Retinal pigment epithelial cell (primary cell): ENCODE data around the gene COLEC11.

Source experiments
- DNase-seq: peaks from one replicate; pipeline ENCODE4 v3.0.0-alpha.2; 2010; ENCODE audit warnings: low read depth
- H3K4me3 ChIP-seq: 2 replicates; pipeline ENCODE4 v1.5.1; 2011; ENCODE audit warnings: mild to moderate bottlenecking, low read length, control low read depth, moderate library complexity
- TF ChIP-seq, protein P1 (sequence below): conservative IDR thresholded peaks from 2 replicates; pipeline ENCODE4 v1.5.1; 2011; ENCODE audit warnings: low read depth, low read length, control low read depth, inconsistent platforms

COLEC11 gene

DNA sequence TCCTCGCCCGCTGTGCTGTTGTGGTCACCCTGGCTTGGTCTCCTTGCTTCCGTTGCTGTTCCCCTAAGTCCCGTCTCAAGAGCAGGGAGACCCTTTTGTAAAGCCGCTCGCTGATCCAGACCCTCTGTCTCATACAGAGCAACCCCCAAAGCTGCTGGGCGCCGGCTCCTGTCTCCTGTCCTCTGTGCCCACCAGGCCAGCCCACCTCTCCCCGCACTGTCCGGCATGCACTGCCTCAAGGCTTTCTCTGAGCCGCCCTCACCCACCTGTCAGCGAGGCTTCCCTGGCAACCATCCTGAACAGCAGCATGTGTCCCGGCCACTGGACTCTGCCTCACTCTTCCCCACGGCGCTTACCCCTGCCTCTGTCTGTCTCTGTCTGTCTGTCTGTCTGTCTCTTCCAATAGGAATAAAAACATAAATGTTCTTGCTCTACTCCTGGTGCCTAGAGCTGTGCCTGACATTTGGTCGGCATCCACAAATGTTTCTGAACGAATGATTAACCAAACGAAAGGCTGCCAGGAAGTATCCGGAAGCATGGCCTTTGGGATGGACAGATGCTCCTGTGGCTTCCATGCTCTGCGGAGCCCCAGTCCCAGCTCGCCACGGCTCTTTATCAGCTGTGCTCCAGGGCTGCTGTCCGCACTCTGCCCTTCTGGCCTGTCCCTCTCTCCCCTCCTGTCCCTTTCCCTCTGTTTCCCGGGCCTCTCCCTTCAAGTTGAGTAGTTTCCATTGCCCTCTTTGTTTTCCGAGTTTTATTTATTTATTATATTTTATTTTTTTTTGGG, 7.8 kb downstream of the COLEC11 start:
- H3K4me3 ChIP-seq: no peak overlapping the region
- TF ChIP-seq, protein P1, sequence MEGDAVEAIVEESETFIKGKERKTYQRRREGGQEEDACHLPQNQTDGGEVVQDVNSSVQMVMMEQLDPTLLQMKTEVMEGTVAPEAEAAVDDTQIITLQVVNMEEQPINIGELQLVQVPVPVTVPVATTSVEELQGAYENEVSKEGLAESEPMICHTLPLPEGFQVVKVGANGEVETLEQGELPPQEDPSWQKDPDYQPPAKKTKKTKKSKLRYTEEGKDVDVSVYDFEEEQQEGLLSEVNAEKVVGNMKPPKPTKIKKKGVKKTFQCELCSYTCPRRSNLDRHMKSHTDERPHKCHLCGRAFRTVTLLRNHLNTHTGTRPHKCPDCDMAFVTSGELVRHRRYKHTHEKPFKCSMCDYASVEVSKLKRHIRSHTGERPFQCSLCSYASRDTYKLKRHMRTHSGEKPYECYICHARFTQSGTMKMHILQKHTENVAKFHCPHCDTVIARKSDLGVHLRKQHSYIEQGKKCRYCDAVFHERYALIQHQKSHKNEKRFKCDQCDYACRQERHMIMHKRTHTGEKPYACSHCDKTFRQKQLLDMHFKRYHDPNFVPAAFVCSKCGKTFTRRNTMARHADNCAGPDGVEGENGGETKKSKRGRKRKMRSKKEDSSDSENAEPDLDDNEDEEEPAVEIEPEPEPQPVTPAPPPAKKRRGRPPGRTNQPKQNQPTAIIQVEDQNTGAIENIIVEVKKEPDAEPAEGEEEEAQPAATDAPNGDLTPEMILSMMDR: no peak
- no peak for DNase-seq

DNA sequence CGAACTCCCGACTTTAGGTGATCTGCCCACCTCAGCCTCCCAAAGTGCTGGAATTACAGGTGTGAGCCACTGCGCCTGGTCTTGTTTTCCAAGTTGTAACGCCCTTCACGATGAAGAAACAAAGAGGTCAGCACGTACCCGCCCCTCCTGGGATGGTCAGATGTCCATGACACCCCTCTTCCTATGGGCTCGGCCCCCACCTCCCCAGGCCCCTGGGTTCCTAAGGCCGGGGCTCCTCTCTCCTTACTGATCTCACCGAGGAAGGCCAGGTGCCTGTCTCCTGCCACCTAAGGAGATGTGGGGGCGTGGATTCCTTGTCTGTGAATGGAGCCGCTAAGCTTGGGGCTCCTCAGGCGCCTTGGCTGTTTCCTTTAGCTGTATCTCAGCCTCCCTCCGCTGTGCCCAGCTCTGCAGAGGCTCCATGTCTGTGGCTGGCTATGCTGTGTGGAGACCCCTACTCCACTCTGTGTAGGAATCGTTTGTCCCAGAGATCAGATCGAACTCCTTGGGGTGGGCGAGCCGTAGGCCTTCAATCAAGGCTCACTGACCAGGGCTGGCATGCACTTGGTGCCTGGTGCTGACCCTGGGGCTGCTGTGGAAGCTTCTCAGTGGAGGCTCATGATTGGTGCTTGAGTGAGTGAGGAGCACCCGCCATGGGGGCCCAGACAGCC, 8.8 kb downstream of the COLEC11 start:
- TF ChIP-seq, protein P1: no peak
- no peak overlapping the region for H3K4me3 ChIP-seq
- no peak for DNase-seq

DNA sequence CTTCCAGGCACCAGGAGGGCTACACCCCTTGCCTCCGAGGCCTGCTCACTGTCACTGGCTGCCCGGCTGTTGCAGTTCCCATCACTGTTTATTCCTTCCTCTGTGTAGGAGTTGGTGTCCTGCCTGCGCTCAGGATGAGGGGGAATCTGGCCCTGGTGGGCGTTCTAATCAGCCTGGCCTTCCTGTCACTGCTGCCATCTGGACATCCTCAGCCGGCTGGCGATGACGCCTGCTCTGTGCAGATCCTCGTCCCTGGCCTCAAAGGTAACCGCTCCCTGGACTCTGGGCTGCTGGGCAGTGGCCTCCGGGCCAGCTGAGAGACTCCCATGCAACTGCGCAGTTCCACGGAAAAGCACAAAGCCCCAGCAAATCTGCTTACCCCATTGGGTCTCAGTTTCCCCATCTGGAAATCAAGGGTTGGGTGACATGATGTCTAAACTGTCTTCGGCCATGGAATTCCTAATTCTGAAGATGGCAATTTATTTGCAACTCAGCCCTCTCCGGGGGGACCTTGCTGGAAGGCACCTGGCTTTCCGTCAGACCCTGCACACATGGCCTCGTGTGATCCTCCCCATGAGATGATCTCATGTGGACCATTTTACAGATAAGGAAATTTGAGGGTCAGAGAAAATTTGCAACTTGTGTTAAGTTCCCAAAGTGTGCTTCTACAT, 9.4 kb downstream of the COLEC11 start:
- no peak overlapping the region for H3K4me3 ChIP-seq
- TF ChIP-seq, protein P1: no peak
- DNase-seq: no peak

DNA sequence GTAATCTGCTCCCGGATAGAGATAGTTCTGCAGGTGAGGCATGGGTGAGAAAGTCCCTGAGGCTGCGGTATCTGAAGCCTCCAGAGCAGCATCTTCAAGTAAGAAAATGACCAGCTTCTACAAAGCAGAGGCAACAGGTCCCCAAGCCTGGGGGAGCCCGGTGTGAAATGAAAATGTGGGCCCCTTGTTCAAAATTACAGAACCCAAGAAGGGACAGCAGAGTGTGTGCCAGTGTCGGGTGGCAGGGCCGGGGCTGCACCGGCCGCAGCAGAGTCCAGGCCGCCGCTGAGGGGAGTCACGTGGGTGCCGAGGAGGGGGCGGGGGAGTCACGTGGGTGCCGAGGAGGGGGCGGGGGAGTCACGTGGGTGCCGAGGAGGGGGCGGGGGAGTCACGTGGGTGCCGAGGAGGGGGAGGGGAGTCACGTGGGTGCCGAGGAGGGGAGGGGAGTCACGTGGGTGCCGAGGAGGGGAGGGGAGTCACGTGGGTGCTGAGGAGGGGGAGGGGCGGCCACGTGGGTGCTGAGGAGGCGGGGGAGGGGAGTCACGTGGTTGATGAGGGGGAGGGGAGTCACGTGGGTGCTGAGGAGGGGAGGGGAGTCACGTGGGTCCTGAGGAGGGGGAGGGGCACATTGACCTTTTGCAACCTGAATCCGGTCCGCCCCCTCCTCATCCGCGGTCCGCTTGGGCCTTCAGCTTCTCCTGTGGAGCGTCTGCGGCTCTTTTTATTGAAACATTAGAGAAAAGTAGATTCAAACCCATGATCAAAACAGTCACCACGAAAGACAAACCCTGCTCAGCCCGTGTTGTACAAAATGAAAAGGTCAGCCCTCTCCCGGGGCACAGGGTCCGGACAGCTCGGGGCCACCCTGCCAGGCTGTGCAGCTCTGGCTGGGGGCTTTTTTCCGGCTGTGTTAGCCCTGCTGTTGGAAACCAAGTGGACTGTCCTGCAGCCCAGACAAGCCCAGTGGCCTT, 10.4 kb downstream of the COLEC11 start:
- TF ChIP-seq, protein P1: no peak
- no peak for DNase-seq

DNA sequence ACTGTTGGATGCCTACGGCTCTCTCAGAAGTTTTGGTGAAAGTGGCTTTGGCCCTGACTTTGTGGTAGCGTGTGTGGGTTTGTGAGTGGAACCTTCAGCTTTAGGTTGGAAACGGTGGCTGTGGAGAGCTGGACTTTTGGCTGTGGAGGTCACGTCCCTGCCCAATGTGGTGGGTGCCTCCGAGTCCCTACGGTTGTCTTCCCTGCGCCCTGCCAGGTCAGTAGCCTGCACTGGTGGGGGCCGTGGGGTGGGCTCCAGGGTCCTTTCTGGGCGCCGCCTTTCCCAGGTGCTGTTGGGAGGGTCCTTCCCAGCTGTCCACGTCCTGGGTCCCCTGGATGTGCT, 11.1 kb downstream of the COLEC11 start:
- DNase-seq: no peak
- TF ChIP-seq, protein P1: no peak
- H3K4me3 ChIP-seq: no peak overlapping the region

More for the DNA sequence above, 10.4 kb downstream of the COLEC11 start:
- H3K4me3 ChIP-seq: no peak overlapping the region

DNA sequence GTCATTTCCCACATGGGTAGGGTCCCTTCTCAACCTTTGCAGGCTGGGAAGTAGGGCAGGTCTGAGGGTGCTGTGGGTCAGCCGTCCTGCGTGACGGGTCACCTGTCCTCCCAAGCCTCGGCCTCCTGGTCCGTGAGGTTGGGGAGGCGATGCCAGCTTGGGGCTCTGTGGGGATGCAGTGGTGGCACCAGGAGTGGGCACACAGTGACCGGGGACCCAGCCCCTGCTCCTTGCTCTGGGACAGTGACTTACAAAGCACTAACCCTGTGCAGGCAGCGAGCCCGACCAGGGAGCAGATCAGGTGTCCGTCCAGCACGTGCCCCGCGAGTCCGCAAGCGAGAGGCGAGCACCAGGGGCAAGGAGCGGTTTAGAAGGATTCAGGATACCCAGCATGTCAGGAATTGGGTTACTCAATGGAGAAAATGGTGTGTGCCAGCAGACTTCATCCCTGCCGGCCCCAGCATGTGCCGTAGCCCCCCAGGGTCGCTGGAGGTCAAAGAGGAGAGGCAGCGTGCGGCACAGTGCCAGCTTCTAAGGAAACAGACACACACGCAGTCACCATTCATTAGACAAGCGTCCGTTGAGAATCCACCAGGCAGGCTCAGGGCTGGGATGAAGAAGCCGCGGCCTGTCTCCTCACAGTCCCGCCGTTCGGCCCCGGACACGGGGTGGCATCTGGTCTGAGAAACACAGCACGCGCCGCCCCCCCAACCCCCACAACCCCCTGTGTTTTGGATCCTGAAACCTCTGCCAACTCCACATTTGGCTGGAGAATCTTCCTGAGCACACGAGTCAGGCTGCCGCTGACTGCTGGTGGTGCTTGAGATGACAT, 11.7 kb downstream of the COLEC11 start:
- TF ChIP-seq, protein P1: no peak
- no peak overlapping the region for H3K4me3 ChIP-seq
- DNase-seq: no peak
